ENCODE measurements around the gene RDH8. TPM values are rescaled to one million over a fixed set of nuclear protein-coding genes. Genes with fewer than 3 reads are reported as not detected.

RDH8 gene, protein sequence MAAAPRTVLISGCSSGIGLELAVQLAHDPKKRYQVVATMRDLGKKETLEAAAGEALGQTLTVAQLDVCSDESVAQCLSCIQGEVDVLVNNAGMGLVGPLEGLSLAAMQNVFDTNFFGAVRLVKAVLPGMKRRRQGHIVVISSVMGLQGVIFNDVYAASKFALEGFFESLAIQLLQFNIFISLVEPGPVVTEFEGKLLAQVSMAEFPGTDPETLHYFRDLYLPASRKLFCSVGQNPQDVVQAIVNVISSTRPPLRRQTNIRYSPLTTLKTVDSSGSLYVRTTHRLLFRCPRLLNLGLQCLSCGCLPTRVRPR
- total RNA-seq (2021) = 0.13 TPM in 1 of 2 replicates, not detected in the other
- long read RNA-seq, partial matches to known transcripts = 0 of 2 reads
- long read RNA-seq, other reads (novel, unspliced or antisense) = 1 of 2 reads

DNA sequence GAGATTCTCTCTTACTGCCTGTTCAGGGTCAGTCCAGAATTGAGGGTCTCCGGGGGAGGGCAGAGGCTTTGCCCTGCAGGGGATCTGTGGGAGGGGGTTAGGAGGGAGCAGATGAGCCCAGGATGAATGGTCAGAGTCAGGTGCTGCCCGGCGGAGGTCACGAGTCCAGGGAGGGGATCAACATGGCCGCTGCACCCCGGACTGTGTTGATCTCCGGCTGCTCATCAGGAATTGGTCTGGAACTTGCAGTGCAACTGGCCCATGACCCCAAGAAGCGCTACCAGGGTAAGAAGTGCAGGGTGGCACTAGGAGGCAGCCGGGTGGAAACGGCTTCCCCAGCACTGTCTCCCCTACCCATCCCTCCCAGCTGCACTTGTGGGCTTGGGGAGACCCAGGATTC lies at the start of gene RDH8:
TSS of gene RDH8 (plus strand) at position 168 of the 400 bp plus-strand sequence. CDS start at position 183, 15 bp downstream.
- peaks cover 10 to 19% of the 10 kb centered on the region in 2 experiments for H3K4me1 Mint-ChIP-seq
- WGBS (ENCODE audit: extremely low coverage, insufficient read length, low lambda C conversion rate) = no CpG with 5 or more reads among the region's 10 CpGs

More for the DNA sequence above, at the start of gene RDH8:
- H3K18ac ChIP-seq (ENCODE audit: insufficient read length, low read depth, low read length) = no peak within 1 kb of the TSS
- H3K9ac ChIP-seq (ENCODE audit: extremely low read depth, insufficient read length, low read length) = no peak within 1 kb of the TSS
- H3K9me3 Mint-ChIP-seq = peaks cover 0 to 2% of the 10 kb centered on the region in 2 experiments; a peak in 1 of 5 replicates
- no peak within 1 kb of the TSS for H2BK20ac ChIP-seq (ENCODE audit: low read depth, low read length, poor library complexity, severe bottlenecking)
- no peaks in the 10 kb centered on the region; a peak in 1 of 7 replicates for H3K36me3 Mint-ChIP-seq (ENCODE audit: insufficient read depth in 1 of 3, low read depth in 3 of 3)
- no peak within 1 kb of the TSS for H2AK5ac ChIP-seq (ENCODE audit: insufficient read length, low read length)
- H2AFZ ChIP-seq (ENCODE audit: low read length) = no peak within 1 kb of the TSS
- peaks cover 5% of the 10 kb centered on the region; the same call in 1 of the 2 replicates for H3K4me1 ChIP-seq (ENCODE audit: insufficient read depth, low read length)
- no peak within 1 kb of the TSS for H3K27ac ChIP-seq (ENCODE audit: insufficient read length, low read depth, low read length)
- H4K5ac ChIP-seq (ENCODE audit: insufficient read length, low read depth, low read length) = no peak within 1 kb of the TSS
- no peaks in the 10 kb centered on the region for H4K20me1 ChIP-seq (ENCODE audit: control insufficient read depth, insufficient read depth, insufficient read length)
- H2BK120ac ChIP-seq (ENCODE audit: low read depth, low read length, poor library complexity, severe bottlenecking) = no peak within 1 kb of the TSS
- H3K79me2 ChIP-seq (ENCODE audit: insufficient read depth, low read length) = no peaks in the 10 kb centered on the region
- H3K27me3 Mint-ChIP-seq (ENCODE audit: low read depth) = peaks cover 62% of the 10 kb centered on the region
- H3K14ac ChIP-seq (ENCODE audit: insufficient read depth, low read length) = no peak within 1 kb of the TSS; the same call in 1 of the 2 replicates
- TF ChIP-seq, protein P1, sequence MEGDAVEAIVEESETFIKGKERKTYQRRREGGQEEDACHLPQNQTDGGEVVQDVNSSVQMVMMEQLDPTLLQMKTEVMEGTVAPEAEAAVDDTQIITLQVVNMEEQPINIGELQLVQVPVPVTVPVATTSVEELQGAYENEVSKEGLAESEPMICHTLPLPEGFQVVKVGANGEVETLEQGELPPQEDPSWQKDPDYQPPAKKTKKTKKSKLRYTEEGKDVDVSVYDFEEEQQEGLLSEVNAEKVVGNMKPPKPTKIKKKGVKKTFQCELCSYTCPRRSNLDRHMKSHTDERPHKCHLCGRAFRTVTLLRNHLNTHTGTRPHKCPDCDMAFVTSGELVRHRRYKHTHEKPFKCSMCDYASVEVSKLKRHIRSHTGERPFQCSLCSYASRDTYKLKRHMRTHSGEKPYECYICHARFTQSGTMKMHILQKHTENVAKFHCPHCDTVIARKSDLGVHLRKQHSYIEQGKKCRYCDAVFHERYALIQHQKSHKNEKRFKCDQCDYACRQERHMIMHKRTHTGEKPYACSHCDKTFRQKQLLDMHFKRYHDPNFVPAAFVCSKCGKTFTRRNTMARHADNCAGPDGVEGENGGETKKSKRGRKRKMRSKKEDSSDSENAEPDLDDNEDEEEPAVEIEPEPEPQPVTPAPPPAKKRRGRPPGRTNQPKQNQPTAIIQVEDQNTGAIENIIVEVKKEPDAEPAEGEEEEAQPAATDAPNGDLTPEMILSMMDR (conservative IDR thresholded peaks at IDR 0.05) = no peak
- no peak within 1 kb of the TSS for H3K56ac ChIP-seq (ENCODE audit: insufficient read length, low read depth, low read length)
- H3K23ac ChIP-seq (ENCODE audit: insufficient read length, low read depth, low read length) = no peak within 1 kb of the TSS
- peaks cover 4% of the 10 kb centered on the region for H3K27me3 ChIP-seq (ENCODE audit: insufficient read depth, low read length)
- no peak within 1 kb of the TSS for H2BK12ac ChIP-seq (ENCODE audit: insufficient read length, low read depth, low read length)
- no peak within 1 kb of the TSS for H3K4ac ChIP-seq (ENCODE audit: low read depth, low read length)
- H3K4me2 ChIP-seq (ENCODE audit: insufficient read depth, insufficient read length, low read length) = no peak within 1 kb of the TSS
- H3K27ac Mint-ChIP-seq = peak within 1 kb of the TSS in 1 of 3 experiments; percentile 38; a peak in 2 of 7 replicates
- DNase-seq = no peak
- H3K23me2 ChIP-seq (ENCODE audit: insufficient read length, low read depth, low read length, poor library complexity, severe bottlenecking) = no peaks in the 10 kb centered on the region
- H3K4me3 Mint-ChIP-seq = no peak within 1 kb of the TSS; a peak in 2 of 5 replicates
- no peak within 1 kb of the TSS for H2BK5ac ChIP-seq (ENCODE audit: insufficient read length, low read length)
- no peak within 1 kb of the TSS for H2BK15ac ChIP-seq (ENCODE audit: low read depth, low read length)
- H3T11ph ChIP-seq (ENCODE audit: low read length) = no peak within 1 kb of the TSS
- H3K79me1 ChIP-seq (ENCODE audit: insufficient read depth, low read depth, low read length, poor library complexity, severe bottlenecking) = no peaks in the 10 kb centered on the region
- H4K91ac ChIP-seq (ENCODE audit: insufficient read length, low read depth, low read length) = no peak within 1 kb of the TSS
- no peak within 1 kb of the TSS for H4K8ac ChIP-seq (replicated peaks; ENCODE audit: insufficient read length, low read depth, low read length)
- no peaks in the 10 kb centered on the region for H3K9me3 ChIP-seq (ENCODE audit: control insufficient read depth, low read depth, low read length)
